ENCODE results near the gene CHIC2. TPM values are rescaled to one million over a fixed set of nuclear protein-coding genes. Genes with fewer than 3 reads are reported as not detected.
A peak's percentile ranks its signal among the peaks of the same experiment; 100 is the strongest.

CHIC2 gene
- total and polyA plus RNA-seq, 2 of the 8 experiments (the other 6 are each of a cell fraction or from before 2014, with no cell fraction given): 4.5 to 10.9 TPM

- H3K56ac ChIP-seq (replicated peaks; ENCODE audit: insufficient read length, low read depth, low read length): no peak overlapping the region
- DNase-seq (ENCODE audit: low read depth in 1 of 2, low spot score in 2 of 2) (no peak), FAIRE-seq (no peak)
- H3K27ac ChIP-seq (ENCODE audit: low read depth, low read length): no peak overlapping the region
- H2AK5ac ChIP-seq (ENCODE audit: low read depth, low read length): no peak overlapping the region
- ChIA-PET CTCF (ENCODE audit: partially characterized antibody) (no interaction called here), POLR2A (ENCODE audit: partially characterized antibody) (no interaction called here)
- H3K23me2 ChIP-seq (ENCODE audit: low read depth, low read length): peaks cover 3% of the 10 kb centered on the region
- no peak overlapping the region for H2BK12ac ChIP-seq (ENCODE audit: low read depth, low read length)
- no peak overlapping the region for H3K14ac ChIP-seq (ENCODE audit: insufficient read length)
- H3K4me3 ChIP-seq (ENCODE audit: extremely low read depth in 1 of 4, insufficient read depth in 2 of 4, low read depth in 3 of 4, low read length in 4 of 4): peak overlapping the region in 1 of 4 experiments; percentile 30; a peak in 2 of 8 replicates
- no peaks in the 10 kb centered on the region for H3K9me3 ChIP-seq (ENCODE audit: insufficient read depth in 2 of 2, low read depth in 1 of 2, low read length in 1 of 2)
- no peak overlapping the region for H3K4ac ChIP-seq (replicated peaks; ENCODE audit: insufficient read length, low read depth, low read length)
- H4K20me1 ChIP-seq (replicated peaks in 1 of 2; ENCODE audit: control insufficient read depth in 1 of 2, insufficient read depth in 2 of 2, low read length in 2 of 2): no peaks in the 10 kb centered on the region
- H4K5ac ChIP-seq (ENCODE audit: insufficient read length, low read depth, low read length): no peak overlapping the region
- H2BK15ac ChIP-seq (ENCODE audit: low read length): no peak overlapping the region
- H3K4me1 ChIP-seq (replicated peaks in 1 of 4; ENCODE audit: control insufficient read depth in 3 of 4, insufficient read depth in 4 of 4, low read length in 3 of 4): peaks cover 0 to 12% (median 3%) of the 10 kb centered on the region in 4 experiments; a peak in 2 of 7 replicates
- H3K36me3 ChIP-seq (ENCODE audit: control insufficient read depth in 2 of 4, insufficient read depth in 4 of 4, low read length in 3 of 4): no peaks in the 10 kb centered on the region
- no peak overlapping the region for H3K18ac ChIP-seq (ENCODE audit: extremely low read depth, low read length)
- H2BK120ac ChIP-seq (replicated peaks; ENCODE audit: low read depth, low read length): no peak overlapping the region
- H2BK20ac ChIP-seq (ENCODE audit: low read length): no peak overlapping the region
- H3K4me2 ChIP-seq (ENCODE audit: insufficient read depth in 1 of 2, low read depth in 2 of 2, low read length in 2 of 2): 0 out of 4 replicates have a peak overlapping the region, but pooled peaks of 1 of the 2 experiments have one; percentile 34
- no peak overlapping the region for H3K9ac ChIP-seq (replicated peaks in 1 of 4; ENCODE audit: extremely low read depth in 1 of 4, low read depth in 3 of 4, low read length in 3 of 4)
- WGBS, 2 experiments (ENCODE audit: extremely low coverage in 1 of 2, insufficient coverage in 1 of 2, insufficient read length in 1 of 2, insufficient replicate concordance in 2 of 2, low coverage in 1 of 2, low lambda C conversion rate in 2 of 2, missing lambda C conversion rate in 1 of 2): 72% methylated on average over 3 of the region's 3 CpGs; no CpG with 5 or more reads in 1 of the 2 experiments
- no peaks in the 10 kb centered on the region; a peak in 1 of 7 replicates for H3K27me3 ChIP-seq (replicated peaks in 1 of 4; ENCODE audit: control insufficient read depth in 3 of 4, extremely low read depth in 1 of 4, insufficient read depth in 3 of 4, low read length in 3 of 4)
- H2AFZ ChIP-seq (ENCODE audit: low read length): no peak overlapping the region
- TF ChIP-seq EP300 (IDR thresholded peaks at IDR 0.05; ENCODE audit: borderline replicate concordance in 1 of 2, low read depth in 2 of 2, low read length in 2 of 2): no peak
- no peak for TF ChIP-seq TEAD4 (IDR thresholded peaks at IDR 0.05; ENCODE audit: low read depth, low read length)
- no peak for TF ChIP-seq NRF1 (IDR thresholded peaks at IDR 0.05; ENCODE audit: low read depth, low read length)
- no peak for TF ChIP-seq SAP30 (IDR thresholded peaks at IDR 0.05; ENCODE audit: insufficient read depth, insufficient replicate concordance, low read length)
- no peak for TF ChIP-seq CHD1 (IDR thresholded peaks at IDR 0.05; ENCODE audit: low read depth, low read length)
- no peak for TF ChIP-seq USF2 (IDR thresholded peaks at IDR 0.05; ENCODE audit: low read length)
- no peak overlapping the region for H4K91ac ChIP-seq (replicated peaks; ENCODE audit: insufficient read length, low read length)
- no peak overlapping the region for H2BK5ac ChIP-seq (ENCODE audit: low read depth, low read length)
- no peaks in the 10 kb centered on the region; the same call in 1 of the 2 replicates for H3K79me1 ChIP-seq (ENCODE audit: low read depth, low read length)
- H4K8ac ChIP-seq (ENCODE audit: extremely low read depth, insufficient read depth, low read length): no peak overlapping the region
- peaks cover 0 to 72% of the 10 kb centered on the region in 2 experiments; a peak in 3 of 4 replicates for H3K79me2 ChIP-seq (ENCODE audit: control insufficient read depth in 1 of 2, insufficient read depth in 2 of 2, low read length in 2 of 2)
- no peak overlapping the region for H3K23ac ChIP-seq (ENCODE audit: insufficient read length)
Observed at GRCh38 chr4:54061067-54061466, 3.3 kb downstream of the CHIC2 start.

All from H1 (cell line).